Loucy (cell line): ENCODE results near the gene CHCHD6.

Source experiments
- H2AFZ ChIP-seq: fragments of 200-600 bp; sonication (generic); 2 replicates; pipeline ENCODE4 v1.6.0; 2016; ENCODE audit warnings: antibody characterized with exemption, mild to moderate bottlenecking, low read length, moderate library complexity
- H3F3A ChIP-seq: fragments of 200-600 bp; 2 replicates; pipeline ENCODE4 v1.6.0; 2016; ENCODE audit warnings: antibody characterized with exemption, low read depth, mild to moderate bottlenecking
- H3K27me3 ChIP-seq: fragments of 200-600 bp; sonication (generic); 2 replicates; pipeline ENCODE4 v1.6.1; 2014; ENCODE audit warnings: low read length, mild to moderate bottlenecking; ENCODE audit not compliant: insufficient read depth, poor library complexity, severe bottlenecking
- H3K36me3 ChIP-seq: fragments of 200-600 bp; sonication (generic); 2 replicates; pipeline ENCODE4 v1.6.1; 2016; ENCODE audit warnings: low read length; ENCODE audit not compliant: insufficient read depth
- H3K4me1 ChIP-seq: fragments of 200-600 bp; sonication (generic); 2 replicates; pipeline ENCODE4 v1.5.1; 2014; ENCODE audit warnings: low read length, mild to moderate bottlenecking; ENCODE audit not compliant: insufficient read depth, poor library complexity, severe bottlenecking
- H3K4me2 ChIP-seq: fragments of 200-600 bp; sonication (generic); 2 replicates; pipeline ENCODE4 v1.6.0; 2014; ENCODE audit warnings: antibody characterized with exemption, low read length, low read depth, mild to moderate bottlenecking; ENCODE audit not compliant: poor library complexity, severe bottlenecking
- H3K4me3 ChIP-seq: fragments of 200-600 bp; sonication (generic); 2 replicates; pipeline ENCODE4 v1.5.1; 2014; ENCODE audit warnings: low read length, mild to moderate bottlenecking, mixed read lengths; ENCODE audit not compliant: poor library complexity, severe bottlenecking
- H3K79me2 ChIP-seq: fragments of 200-600 bp; sonication (generic); 2 replicates; pipeline ENCODE4 v1.6.1; 2014; ENCODE audit warnings: low read length; ENCODE audit not compliant: insufficient read depth
- H3K9ac ChIP-seq: fragments of 200-600 bp; sonication (generic); 2 replicates; pipeline ENCODE4 v1.6.0; 2014; ENCODE audit warnings: mild to moderate bottlenecking, low read depth, low read length, moderate library complexity; ENCODE audit not compliant: poor library complexity, severe bottlenecking
- H3K9me2 ChIP-seq: fragments of 200-600 bp; sonication (generic); replicated peaks from 2 replicates; pipeline ENCODE4 v1.6.1; 2016; ENCODE audit warnings: low read depth, low read length, mixed read lengths
- H3K9me3 ChIP-seq: fragments of 200-600 bp; sonication (generic); 2 replicates; pipeline ENCODE4 v1.6.1; 2014; ENCODE audit warnings: mild to moderate bottlenecking, antibody characterized with exemption, low read length, low read depth; ENCODE audit not compliant: insufficient read depth
- H4K20me1 ChIP-seq: fragments of 200-600 bp; sonication (generic); 2 replicates; pipeline ENCODE4 v1.6.0; 2014; ENCODE audit warnings: antibody characterized with exemption, low read length, mild to moderate bottlenecking; ENCODE audit not compliant: insufficient read depth, poor library complexity, severe bottlenecking
- CTCF ChIP-seq: fragments of 200-600 bp; sonication (generic); conservative IDR thresholded peaks from 2 replicates; pipeline ENCODE4 v1.5.1; 2014; ENCODE audit warnings: mild to moderate bottlenecking, antibody characterized with exemption, low read length
- EZH2phosphoT487 ChIP-seq: fragments of 200-600 bp; IDR thresholded peaks from 2 replicates; pipeline ENCODE4 v1.6.1; 2018; ENCODE audit warnings: antibody characterized with exemption, mild to moderate bottlenecking, moderate library complexity, borderline replicate concordance

Gene CHCHD6

GRCh38 chr3:126873416-126873815, 169.4 kb downstream of the CHCHD6 start:
- Histone ChIP-seq H3K4me1 (no peaks in the 10 kb centered on the region), H2AFZ (no peak overlapping the region), H3K36me3 (peaks cover 4% of the 10 kb centered on the region; the same call in 1 of the 2 replicates), H3K9me3 (no peaks in the 10 kb centered on the region), H3K79me2 (no peaks in the 10 kb centered on the region), H4K20me1 (no peaks in the 10 kb centered on the region), H3K9ac (no peak overlapping the region), H3K4me3 (no peak overlapping the region), H3K9me2 (no peaks in the 10 kb centered on the region), H3K4me2 (no peak overlapping the region), H3K27me3 (no peaks in the 10 kb centered on the region), H3F3A (no peaks in the 10 kb centered on the region)
- TF ChIP-seq CTCF: no peak
- TF ChIP-seq EZH2phosphoT487: no peak

- TF ChIP-seq CTCF: no peak
- no peak for TF ChIP-seq EZH2phosphoT487
- Histone ChIP-seq H3K79me2 (no peaks in the 10 kb centered on the region), H3K9me3 (no peaks in the 10 kb centered on the region), H2AFZ (no peak overlapping the region), H3F3A (no peaks in the 10 kb centered on the region), H3K4me3 (no peak overlapping the region), H3K36me3 (no peaks in the 10 kb centered on the region; the same call in 1 of the 2 replicates), H3K27me3 (no peaks in the 10 kb centered on the region), H3K4me2 (no peak overlapping the region), H3K4me1 (no peaks in the 10 kb centered on the region), H3K9me2 (no peaks in the 10 kb centered on the region), H4K20me1 (no peaks in the 10 kb centered on the region), H3K9ac (no peak overlapping the region)
Observed at GRCh38 chr3:126878664-126879063, 174.6 kb downstream of the CHCHD6 start.

DNA sequence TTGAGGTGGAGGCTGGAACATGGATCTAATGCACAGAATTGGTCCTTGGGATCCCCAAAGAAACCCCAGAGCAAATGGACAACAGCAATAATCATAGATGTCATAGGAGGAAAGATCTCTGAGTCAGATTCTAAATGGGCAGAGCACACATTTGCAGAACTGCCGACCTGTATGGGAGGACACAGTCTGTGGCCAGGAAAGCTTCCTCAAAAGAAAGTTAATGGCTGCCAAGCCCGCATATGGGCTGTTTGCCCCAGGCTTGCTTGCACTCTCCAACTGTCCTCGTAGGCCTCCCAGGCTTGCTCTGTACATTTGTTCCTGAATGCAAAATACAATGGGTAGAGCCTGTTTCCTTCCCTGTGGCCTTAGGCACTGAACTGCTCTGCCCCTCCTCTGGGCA, 176.9 kb downstream of the CHCHD6 start:
- Histone ChIP-seq H3K79me2 (no peaks in the 10 kb centered on the region), H4K20me1 (no peaks in the 10 kb centered on the region), H3K27me3 (no peaks in the 10 kb centered on the region), H3K4me2 (no peak overlapping the region), H3K36me3 (no peaks in the 10 kb centered on the region), H3F3A (no peaks in the 10 kb centered on the region), H3K4me1 (no peaks in the 10 kb centered on the region), H3K9me2 (no peaks in the 10 kb centered on the region), H3K4me3 (no peak overlapping the region), H3K9ac (no peak overlapping the region), H2AFZ (no peak overlapping the region), H3K9me3 (no peaks in the 10 kb centered on the region)
- TF ChIP-seq CTCF (no peak), EZH2phosphoT487 (no peak)
